ENCODE results near the gene FANCF. TPM values are rescaled to one million over a fixed set of nuclear protein-coding genes. Genes with fewer than 3 reads are reported as not detected.

FANCF gene
- polyA plus RNA-seq, 3 donors: 1.1 to 3.9 (median 2.8) TPM

GRCh38 chr11:22602504-22602903 lies 23.1 kb downstream of the FANCF start:
- no peak for TF ChIP-seq CTCF (IDR thresholded peaks at IDR 0.05)
- H3K9ac ChIP-seq (ENCODE audit: insufficient read depth, low read length, poor library complexity, severe bottlenecking): no peak overlapping the region
- Mint-ChIP-seq H3K9me3 (peaks cover 0 to 2% (median 0%) of the 10 kb centered on the region in 7 donors), H3K4me1 (no peaks in the 10 kb centered on the region), H3K4me3 (no peak overlapping the region), H3K36me3 (no peaks in the 10 kb centered on the region), H3K27ac (no peak overlapping the region), H3K27me3 (ENCODE audit: low read depth in 3 of 3) (peaks cover 0 to 2% (median 0%) of the 10 kb centered on the region in 3 donors)
- no peaks in the 10 kb centered on the region for H3K9me3 ChIP-seq (replicated peaks in 1 of 2; ENCODE audit: control insufficient read depth in 1 of 2, insufficient read depth in 1 of 2, low read length in 2 of 2)
- no peaks in the 10 kb centered on the region for H3K36me3 ChIP-seq (replicated peaks in 1 of 2; ENCODE audit: control insufficient read depth in 1 of 2, insufficient read depth in 2 of 2, low read length in 2 of 2)
- intact Hi-C loops (cut with micrococcal nuclease): no loop called here
- H3K27ac ChIP-seq (ENCODE audit: low read depth in 1 of 2, low read length in 2 of 2): no peak overlapping the region
- no peaks in the 10 kb centered on the region for H3K4me1 ChIP-seq (ENCODE audit: control insufficient read depth in 1 of 2, insufficient read depth in 2 of 2, low read length in 2 of 2)
- no peaks in the 10 kb centered on the region for H3K79me2 ChIP-seq (ENCODE audit: insufficient read depth, low read length)
- no peak overlapping the region for H3K4me2 ChIP-seq (replicated peaks; ENCODE audit: extremely low read depth, low read length, poor library complexity, severe bottlenecking)
- no peaks in the 10 kb centered on the region for H3K27me3 ChIP-seq (ENCODE audit: control insufficient read depth in 2 of 2, insufficient read depth in 2 of 2, low read length in 2 of 2)
- no peaks in the 10 kb centered on the region for H4K20me1 ChIP-seq (ENCODE audit: insufficient read depth, low read length)
- no peak overlapping the region for H2AFZ ChIP-seq (ENCODE audit: insufficient read depth, low read depth, low read length, poor library complexity, severe bottlenecking)
- H3K4me3 ChIP-seq (replicated peaks in 1 of 3; ENCODE audit: low read depth in 2 of 3, low read length in 3 of 3): no peak overlapping the region
- no peak for DNase-seq

GRCh38 chr11:22599458-22599857 lies 26.2 kb downstream of the FANCF start:
- H3K27ac Mint-ChIP-seq: no peak overlapping the region
- Histone ChIP-seq H3K9ac (ENCODE audit: insufficient read depth, low read length, poor library complexity, severe bottlenecking) (no peak overlapping the region), H3K79me2 (ENCODE audit: insufficient read depth, low read length) (no peaks in the 10 kb centered on the region), H2AFZ (ENCODE audit: insufficient read depth, low read depth, low read length, poor library complexity, severe bottlenecking) (no peak overlapping the region), H3K27ac (ENCODE audit: low read depth in 1 of 2, low read length in 2 of 2) (no peak overlapping the region), H3K36me3 (replicated peaks in 1 of 2; ENCODE audit: control insufficient read depth in 1 of 2, insufficient read depth in 2 of 2, low read length in 2 of 2) (no peaks in the 10 kb centered on the region), H3K4me1 (ENCODE audit: control insufficient read depth in 1 of 2, insufficient read depth in 2 of 2, low read length in 2 of 2) (no peaks in the 10 kb centered on the region), H3K9me3 (replicated peaks in 1 of 2; ENCODE audit: control insufficient read depth in 1 of 2, insufficient read depth in 1 of 2, low read length in 2 of 2) (no peaks in the 10 kb centered on the region), H3K4me2 (replicated peaks; ENCODE audit: extremely low read depth, low read length, poor library complexity, severe bottlenecking) (no peak overlapping the region), H3K4me3 (replicated peaks in 1 of 3; ENCODE audit: low read depth in 2 of 3, low read length in 3 of 3) (no peak overlapping the region), H3K27me3 (ENCODE audit: control insufficient read depth in 2 of 2, insufficient read depth in 2 of 2, low read length in 2 of 2) (no peaks in the 10 kb centered on the region), H4K20me1 (ENCODE audit: insufficient read depth, low read length) (no peaks in the 10 kb centered on the region)
- TF ChIP-seq CTCF (IDR thresholded peaks at IDR 0.05): no peak
- H3K9me3 Mint-ChIP-seq: peaks cover 0 to 8% (median 1%) of the 10 kb centered on the region in 7 donors
- no peak overlapping the region for H3K4me3 Mint-ChIP-seq
- intact Hi-C loops (cut with micrococcal nuclease): no loop called here
- H3K36me3 Mint-ChIP-seq: no peaks in the 10 kb centered on the region
- peaks cover 0 to 2% (median 0%) of the 10 kb centered on the region in 3 donors for H3K27me3 Mint-ChIP-seq (ENCODE audit: low read depth in 3 of 3)
- DNase-seq: no peak
- 100% methylated on average over 4 of the region's 5 CpGs for WGBS (ENCODE audit: insufficient coverage)
- no peaks in the 10 kb centered on the region for H3K4me1 Mint-ChIP-seq
